ENCODE data around the gene ZNF322. TPM values are rescaled to one million over a fixed set of nuclear protein-coding genes. Genes with fewer than 3 reads are reported as not detected.

Gene ZNF322
- total and polyA plus RNA-seq, 12 donors, result 4.0 to 14.5 (median 13.0) TPM

DNA sequence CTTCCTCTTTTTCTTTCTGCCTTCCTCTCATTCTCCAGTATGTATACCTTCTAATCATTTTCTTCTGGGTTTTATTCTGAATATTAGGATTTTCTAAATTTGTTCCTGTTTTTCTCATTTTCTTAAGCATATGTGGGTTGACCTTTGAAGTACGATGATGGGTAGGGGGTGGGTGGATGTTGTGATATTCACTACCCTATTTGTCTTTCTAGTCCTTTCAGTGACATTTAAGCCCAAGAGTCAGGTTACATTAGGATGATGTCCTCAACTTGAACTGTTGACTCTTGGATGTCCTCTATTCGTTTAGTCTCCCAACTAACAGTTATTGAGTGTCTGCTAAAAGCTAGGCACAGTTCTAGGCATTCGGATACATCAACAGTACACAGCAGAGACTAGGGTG, 55.5 kb downstream of the ZNF322 start:
- TF ChIP-seq, protein P1, sequence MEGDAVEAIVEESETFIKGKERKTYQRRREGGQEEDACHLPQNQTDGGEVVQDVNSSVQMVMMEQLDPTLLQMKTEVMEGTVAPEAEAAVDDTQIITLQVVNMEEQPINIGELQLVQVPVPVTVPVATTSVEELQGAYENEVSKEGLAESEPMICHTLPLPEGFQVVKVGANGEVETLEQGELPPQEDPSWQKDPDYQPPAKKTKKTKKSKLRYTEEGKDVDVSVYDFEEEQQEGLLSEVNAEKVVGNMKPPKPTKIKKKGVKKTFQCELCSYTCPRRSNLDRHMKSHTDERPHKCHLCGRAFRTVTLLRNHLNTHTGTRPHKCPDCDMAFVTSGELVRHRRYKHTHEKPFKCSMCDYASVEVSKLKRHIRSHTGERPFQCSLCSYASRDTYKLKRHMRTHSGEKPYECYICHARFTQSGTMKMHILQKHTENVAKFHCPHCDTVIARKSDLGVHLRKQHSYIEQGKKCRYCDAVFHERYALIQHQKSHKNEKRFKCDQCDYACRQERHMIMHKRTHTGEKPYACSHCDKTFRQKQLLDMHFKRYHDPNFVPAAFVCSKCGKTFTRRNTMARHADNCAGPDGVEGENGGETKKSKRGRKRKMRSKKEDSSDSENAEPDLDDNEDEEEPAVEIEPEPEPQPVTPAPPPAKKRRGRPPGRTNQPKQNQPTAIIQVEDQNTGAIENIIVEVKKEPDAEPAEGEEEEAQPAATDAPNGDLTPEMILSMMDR (IDR thresholded peaks at IDR 0.05), result no peak
- H3K36me3 ChIP-seq, result peaks cover 0 to 20% (median 9%) of the 10 kb centered on the region in 9 donors
- no peak for ATAC-seq

DNA sequence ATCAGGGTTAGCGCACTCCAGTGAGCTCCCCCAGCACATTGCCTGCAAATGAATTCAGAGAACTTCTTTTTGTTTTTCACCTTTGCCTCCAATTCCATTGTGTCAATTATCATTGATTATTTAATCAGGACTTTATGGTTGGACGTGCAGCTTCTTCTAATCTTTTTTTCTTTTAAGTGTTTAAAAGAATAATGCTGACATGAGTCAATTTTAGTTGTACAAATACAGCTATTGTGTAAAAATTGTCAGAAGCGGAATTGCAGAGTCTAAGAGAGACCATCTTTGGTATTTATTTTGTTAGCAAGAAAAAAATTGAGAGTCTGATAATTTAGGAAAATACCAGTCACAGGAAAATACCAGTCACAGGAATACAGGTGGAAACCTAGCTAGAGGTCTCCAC, 57.3 kb downstream of the ZNF322 start:
- intact Hi-C loops (cut with DNase I), result no loop called here
- peaks cover 0 to 33% (median 18%) of the 10 kb centered on the region in 9 donors for H3K36me3 ChIP-seq
- peaks cover 0 to 13% (median 10%) of the 10 kb centered on the region in 9 donors for H3K4me1 ChIP-seq
- no peaks in the 10 kb centered on the region for H3K27me3 ChIP-seq
- TF ChIP-seq, protein P1 (IDR thresholded peaks at IDR 0.05), result no peak
- 90 to 91% methylated on average over 3 of the region's 3 CpGs for WGBS, 2 donors
- no peaks in the 10 kb centered on the region for H3K9me3 ChIP-seq
- H3K27ac ChIP-seq, result no peak overlapping the region
- ATAC-seq, result no peak
- H3K4me3 ChIP-seq, result no peak overlapping the region
- no peak for DNase-seq

More for the DNA sequence above, 55.5 kb downstream of the ZNF322 start:
- H3K27ac ChIP-seq, result no peak overlapping the region
- intact Hi-C loops (cut with DNase I), result no loop called here
- H3K4me1 ChIP-seq, result peaks cover 0 to 4% (median 0%) of the 10 kb centered on the region in 9 donors
- WGBS, 2 donors, result 73 to 77% methylated on average over 3 of the region's 3 CpGs
- no peaks in the 10 kb centered on the region for H3K9me3 ChIP-seq
- no peaks in the 10 kb centered on the region for H3K27me3 ChIP-seq
- no peak for DNase-seq
- no peak overlapping the region for H3K4me3 ChIP-seq

DNA sequence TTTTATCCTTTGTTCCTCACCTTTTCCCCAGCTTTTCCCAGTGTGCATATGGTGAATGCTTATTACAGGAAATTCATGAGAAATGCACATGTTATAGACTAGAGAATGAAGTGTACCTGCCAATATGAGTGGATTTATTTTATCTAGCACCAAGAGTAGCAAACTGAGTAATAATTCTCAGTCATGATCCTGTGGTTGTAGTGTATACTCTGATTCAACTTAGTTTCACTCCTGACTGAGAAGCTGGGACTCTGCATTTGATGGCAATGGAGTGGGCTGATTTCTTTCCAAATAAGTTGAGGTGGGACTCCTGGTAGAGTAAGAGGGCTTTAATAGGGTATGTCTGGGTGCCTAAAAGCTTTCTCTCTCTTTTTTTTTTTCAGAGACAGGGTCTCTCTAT, 58.8 kb downstream of the ZNF322 start:
- Histone ChIP-seq H3K27me3 (no peaks in the 10 kb centered on the region), H3K27ac (no peak overlapping the region), H3K9me3 (no peaks in the 10 kb centered on the region), H3K4me1 (peaks cover 0 to 20% (median 13%) of the 10 kb centered on the region in 9 donors), H3K4me3 (no peak overlapping the region), H3K36me3 (peaks cover 0 to 33% (median 18%) of the 10 kb centered on the region in 9 donors)
- ATAC-seq (no peak), DNase-seq (no peak)
- intact Hi-C loops (cut with DNase I), result no loop called here
- TF ChIP-seq, protein P1 (IDR thresholded peaks at IDR 0.05), result no peak

DNA sequence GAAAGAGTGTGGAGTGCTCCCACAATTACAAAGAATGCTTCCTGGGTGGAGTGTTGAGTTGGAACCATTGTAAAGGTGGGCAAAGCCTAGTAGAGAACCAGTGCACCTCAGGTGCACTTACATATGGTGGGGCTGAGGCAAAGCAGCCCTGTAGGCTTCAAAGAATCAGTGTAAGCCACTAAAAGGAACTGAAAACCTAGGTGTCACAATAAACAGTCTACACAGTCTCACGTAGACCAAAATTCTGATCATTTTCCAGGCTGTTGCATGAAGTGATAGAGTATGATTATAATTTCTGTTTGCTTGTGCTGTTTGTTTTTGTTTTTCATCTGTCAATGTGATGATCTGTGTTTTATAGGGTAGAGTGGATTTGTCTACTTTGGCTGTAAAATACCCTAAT, 60.0 kb downstream of the ZNF322 start:
- Histone ChIP-seq H3K36me3 (peaks cover 0 to 33% (median 18%) of the 10 kb centered on the region in 9 donors), H3K4me1 (peaks cover 0 to 32% (median 18%) of the 10 kb centered on the region in 9 donors), H3K9me3 (no peaks in the 10 kb centered on the region), H3K27me3 (peaks cover 0 to 5% (median 0%) of the 10 kb centered on the region in 7 donors), H3K4me3 (no peak overlapping the region), H3K27ac (no peak overlapping the region)
- 78 to 92% methylated on average over 1 of the region's 1 CpG for WGBS, 2 donors
- intact Hi-C loops (cut with DNase I), result loop anchor here in 5 of 10 donors (5.0 to 10.0 kb wide), 4 partner anchors 255 to 427 kb away; no protein-coding TSS in a partner anchor
- no peak for ATAC-seq
- TF ChIP-seq, protein P1 (IDR thresholded peaks at IDR 0.05), result no peak
- no peak for DNase-seq

Data from heart right ventricle (tissue), 16 donors.